Measurements from ENCODE around the gene SPEF2.

SPEF2 gene, protein sequence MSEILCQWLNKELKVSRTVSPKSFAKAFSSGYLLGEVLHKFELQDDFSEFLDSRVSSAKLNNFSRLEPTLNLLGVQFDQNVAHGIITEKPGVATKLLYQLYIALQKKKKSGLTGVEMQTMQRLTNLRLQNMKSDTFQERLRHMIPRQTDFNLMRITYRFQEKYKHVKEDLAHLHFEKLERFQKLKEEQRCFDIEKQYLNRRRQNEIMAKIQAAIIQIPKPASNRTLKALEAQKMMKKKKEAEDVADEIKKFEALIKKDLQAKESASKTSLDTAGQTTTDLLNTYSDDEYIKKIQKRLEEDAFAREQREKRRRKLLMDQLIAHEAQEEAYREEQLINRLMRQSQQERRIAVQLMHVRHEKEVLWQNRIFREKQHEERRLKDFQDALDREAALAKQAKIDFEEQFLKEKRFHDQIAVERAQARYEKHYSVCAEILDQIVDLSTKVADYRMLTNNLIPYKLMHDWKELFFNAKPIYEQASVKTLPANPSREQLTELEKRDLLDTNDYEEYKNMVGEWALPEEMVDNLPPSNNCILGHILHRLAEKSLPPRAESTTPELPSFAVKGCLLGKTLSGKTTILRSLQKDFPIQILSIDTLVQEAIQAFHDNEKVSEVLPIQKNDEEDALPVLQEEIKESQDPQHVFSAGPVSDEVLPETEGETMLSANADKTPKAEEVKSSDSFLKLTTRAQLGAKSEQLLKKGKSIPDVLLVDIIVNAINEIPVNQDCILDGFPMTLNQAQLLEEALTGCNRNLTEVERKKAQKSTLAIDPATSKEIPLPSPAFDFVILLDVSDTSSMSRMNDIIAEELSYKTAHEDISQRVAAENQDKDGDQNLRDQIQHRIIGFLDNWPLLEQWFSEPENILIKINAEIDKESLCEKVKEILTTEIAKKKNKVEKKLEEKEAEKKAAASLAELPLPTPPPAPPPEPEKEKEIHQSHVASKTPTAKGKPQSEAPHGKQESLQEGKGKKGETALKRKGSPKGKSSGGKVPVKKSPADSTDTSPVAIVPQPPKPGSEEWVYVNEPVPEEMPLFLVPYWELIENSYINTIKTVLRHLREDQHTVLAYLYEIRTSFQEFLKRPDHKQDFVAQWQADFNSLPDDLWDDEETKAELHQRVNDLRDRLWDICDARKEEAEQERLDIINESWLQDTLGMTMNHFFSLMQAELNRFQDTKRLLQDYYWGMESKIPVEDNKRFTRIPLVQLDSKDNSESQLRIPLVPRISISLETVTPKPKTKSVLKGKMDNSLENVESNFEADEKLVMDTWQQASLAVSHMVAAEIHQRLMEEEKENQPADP (N-terminal part only)

DNA sequence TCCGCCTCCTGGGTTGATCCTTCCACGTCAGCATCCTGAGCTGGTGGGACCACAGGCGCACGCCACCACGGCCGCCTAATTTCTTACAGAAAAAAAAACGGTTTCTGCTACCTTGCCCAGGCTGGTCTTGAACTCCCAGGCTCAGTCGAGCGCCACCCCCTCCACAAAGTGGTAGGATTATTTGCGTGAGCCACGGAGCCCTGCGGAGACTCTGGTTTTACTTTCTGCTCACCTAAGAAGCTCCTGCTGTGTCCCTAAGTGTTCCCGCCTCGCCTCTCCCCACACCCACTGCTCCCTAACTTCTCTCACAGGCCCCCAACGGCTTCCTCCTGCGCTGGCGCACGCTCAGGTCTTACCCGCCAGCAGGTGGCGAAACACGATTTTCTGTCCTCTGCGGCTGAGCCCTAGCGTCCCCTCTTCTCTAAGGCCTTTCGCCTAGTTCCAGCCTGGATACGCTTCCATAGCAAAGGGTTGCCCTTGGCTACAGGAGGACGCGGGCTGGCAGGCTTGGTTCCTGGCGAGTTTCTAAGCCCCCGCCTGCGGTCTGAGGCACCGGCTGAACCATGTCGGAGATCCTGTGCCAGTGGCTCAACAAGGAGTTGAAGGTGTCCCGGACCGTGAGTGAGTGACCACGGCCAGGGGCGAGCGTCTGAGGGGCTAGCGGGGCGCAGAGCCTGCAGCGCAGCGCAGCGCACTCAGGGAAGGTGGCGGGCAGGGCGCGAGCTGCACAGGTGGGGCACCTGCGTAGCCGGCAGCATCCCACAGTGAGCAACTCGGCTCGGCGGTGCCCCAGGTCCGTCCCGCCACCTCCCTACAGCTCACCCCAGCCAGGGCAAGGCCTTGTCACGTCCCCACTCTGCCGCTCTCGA lies at the start of gene SPEF2:
TSS of gene SPEF2 (plus strand) at position 429 of the 869 bp plus-strand sequence. CDS start at position 564, 135 bp downstream.
- peak; percentile 98 for DNase-seq (ENCODE audit: low spot score)

DNA sequence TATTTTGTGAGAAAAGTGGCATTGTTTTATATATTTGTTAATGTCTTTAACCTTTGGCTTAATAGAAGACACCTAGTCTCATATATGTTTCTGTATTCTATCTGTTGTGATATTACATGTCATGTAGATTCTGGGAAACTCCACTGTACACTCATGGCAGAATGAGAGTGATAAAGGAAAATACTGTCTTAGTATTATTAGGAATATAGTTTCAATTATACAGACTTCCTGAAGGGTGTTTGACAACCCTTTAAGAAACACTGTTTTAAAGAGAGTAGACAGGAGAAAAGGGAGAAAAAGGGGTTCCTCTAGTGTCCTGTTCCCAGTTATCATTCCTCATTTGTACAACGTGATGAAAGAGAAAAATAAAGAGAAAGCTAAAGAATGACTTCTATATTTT lies 42.1 kb upstream of the SPEF2 start:
- no peak for DNase-seq (ENCODE audit: low spot score)

DNA sequence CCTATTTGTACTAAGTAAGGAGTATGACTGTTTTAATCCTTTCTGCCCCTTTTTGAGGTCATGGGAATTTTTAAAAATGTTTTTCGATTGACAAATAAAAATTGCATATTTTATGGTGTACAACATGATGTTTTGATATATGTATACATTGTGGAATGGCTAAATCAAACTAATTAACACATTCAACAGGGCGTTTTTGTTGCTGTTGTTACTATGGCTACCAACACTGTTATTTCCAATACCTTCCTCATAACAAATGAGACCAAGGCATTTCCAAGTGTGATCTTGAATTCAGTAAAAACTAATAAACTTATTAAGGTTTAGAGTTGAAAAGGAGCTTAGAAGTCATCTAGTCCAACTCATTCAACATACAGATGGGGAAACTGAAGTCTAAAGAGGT lies 30.2 kb upstream of the SPEF2 start:
- no peak for DNase-seq (ENCODE audit: low spot score)

DNA sequence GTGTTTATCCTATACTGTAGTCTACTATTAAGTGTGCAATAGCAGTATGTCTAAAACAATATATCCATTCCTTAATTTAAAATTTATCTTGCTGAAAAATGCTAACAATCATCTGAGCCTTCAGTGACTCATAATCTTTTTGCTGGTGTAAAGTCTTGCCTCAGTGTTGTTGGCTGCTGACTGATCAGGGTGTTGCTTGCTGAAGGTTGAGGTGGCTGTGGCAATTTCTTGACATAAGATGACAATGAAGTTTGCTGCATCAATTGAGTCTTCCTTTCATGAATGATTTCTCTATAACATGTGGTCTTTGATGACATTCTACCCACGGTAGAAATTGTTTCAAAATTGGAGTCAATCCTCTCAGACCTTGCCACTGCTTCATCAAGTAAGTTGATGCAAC lies 24.3 kb upstream of the SPEF2 start:
- DNase-seq (ENCODE audit: low spot score), result no peak

DNA sequence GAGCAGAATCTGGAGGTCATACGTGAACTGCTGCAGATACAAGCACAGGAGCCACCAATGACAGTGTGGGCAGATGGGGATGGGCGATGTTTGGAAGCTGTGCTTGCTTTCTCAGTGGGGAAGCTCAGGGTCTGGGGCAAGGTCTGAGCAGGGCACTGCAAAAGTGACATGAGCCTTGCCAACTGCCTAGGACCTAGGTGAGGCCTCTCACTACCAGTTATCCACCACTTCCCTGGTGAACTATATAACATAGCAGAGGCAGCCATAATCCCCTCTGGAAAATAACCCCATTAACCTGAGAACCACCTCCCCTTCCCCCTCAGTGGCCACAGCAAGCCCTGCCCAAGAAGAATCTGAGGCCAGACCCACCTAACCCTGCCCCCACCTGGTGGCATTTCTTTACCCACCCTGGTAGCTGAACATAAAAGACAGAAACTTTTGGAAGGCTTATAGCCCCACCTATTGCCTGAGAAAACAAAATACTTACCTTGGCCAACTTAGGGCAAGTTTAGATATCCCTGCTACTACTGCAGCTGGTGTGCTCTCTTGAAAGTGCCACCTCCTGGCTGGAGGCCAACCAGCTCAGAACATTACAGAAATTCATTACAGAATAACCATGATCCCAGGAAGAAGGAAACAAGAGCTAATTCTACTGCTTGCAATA lies 18.8 kb upstream of the SPEF2 start:
- no peak for DNase-seq (ENCODE audit: low spot score)

DNA sequence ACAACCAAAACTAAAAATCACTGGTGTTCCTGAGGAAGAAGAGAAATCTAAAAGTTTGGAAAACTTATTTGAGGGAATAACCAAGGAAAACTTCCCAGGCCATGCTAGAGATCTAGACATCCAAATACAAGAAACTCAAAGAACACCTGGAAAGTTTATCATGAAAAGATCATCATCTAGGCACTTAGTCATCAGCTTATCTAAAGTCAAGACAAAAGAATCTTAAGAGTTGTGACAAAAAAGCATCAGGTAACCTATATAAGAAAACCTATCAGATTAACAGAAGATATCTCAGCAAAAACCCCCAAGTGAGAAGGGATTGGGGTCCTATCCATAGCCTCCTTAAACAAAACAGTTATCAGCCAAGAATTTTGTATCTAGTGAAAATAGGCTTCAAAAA lies 17.1 kb upstream of the SPEF2 start:
- no peak for DNase-seq (ENCODE audit: low spot score)

DNA sequence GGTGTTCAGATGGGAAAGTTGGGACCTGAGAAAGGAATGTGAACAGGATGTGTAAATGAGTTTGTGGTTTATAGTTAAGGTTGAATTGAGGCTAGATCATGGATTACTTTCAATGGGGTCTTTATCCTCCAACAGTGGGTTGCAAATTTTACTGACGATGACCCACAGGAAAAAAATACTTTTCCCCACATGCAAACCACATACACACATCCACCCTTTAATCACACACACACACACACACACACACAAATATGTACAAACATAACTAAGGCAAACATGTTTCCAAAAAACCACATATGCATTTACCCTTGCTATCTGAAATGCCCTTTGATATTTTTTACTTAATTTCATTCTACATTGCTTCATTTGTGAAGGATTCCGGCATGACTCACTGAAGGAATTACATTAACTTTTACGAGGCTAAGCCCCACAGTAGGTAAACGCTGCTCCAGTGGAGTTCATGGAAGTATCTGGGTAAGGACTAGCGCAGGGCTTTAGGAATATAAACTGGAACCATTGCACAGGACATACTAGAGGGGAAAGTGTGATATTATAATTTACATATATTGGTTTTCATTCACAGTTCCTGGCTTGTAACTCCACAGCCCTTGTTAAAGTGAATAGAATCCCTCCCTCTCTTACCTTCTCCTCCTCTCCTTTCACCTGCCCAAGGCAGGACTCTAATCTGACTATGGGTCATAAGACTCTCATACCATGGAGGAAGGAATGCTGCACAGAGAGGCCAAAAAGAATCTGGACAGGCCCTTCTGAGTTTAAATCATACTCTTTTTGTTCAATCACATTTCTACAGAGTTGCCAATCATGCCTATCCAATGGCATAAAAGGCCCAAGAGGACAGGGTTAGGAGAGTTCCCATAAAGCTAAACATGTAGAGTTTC lies 8.5 kb upstream of the SPEF2 start:
- peak; percentile 80 for DNase-seq (ENCODE audit: low spot score)

DNA sequence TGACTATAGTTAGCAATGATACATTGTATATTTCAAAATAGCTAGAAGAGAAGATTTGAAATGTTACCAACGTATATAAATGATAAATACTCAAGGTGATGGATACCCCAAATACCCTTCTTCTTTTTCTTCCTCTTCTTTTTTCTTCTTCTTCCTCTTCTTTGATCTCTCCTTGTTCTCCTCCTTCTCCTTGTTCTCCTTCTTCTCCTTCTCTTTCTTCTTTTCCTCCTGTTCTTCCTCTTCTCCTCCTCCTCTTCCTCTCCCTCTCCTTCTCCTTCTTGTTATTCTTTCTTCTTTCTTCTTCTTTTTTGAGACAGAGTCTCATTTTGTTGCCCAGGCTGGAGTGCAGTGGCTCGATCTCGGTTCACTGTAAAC lies 616 bp upstream of the SPEF2 start:
- DNase-seq (ENCODE audit: low spot score), result no peak

DNA sequence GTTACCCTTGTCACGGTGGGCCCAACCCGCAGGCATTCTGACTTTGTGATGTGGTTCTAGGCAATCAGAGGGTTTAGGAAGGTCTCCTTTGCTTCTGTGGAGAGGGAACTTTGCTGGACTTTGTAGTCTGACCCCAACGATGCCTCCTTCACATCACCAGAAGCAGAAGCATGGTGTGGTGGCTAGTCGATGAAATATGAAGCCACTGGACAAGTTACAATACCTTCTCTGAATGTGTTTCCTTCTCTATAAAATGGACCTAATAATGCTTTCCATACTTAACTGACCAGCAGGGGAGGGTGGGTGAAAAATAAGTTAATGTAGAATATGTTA lies 607 bp downstream of the SPEF2 start:
- no peak for DNase-seq (ENCODE audit: low spot score)

DNA sequence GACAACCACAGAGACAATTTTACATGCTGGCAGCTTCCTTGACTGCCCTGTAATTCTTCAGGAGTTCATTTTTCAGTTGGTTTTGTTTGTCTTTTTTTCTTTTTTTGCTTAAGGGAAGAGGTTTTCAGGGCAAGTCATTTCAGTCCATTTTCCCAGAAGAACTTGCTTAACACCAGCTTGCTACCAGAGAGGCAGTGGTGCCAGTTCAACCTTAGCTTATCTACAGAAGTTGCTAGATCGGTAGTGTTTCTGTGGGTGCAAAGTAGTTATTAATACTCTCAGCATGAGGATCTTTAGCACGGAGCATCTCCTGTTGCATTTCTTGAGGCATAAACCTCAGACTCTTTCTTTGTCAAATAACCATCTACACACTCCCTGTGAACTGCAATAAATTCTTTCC lies 1.1 kb downstream of the SPEF2 start:
- no peak for DNase-seq (ENCODE audit: low spot score)

DNA sequence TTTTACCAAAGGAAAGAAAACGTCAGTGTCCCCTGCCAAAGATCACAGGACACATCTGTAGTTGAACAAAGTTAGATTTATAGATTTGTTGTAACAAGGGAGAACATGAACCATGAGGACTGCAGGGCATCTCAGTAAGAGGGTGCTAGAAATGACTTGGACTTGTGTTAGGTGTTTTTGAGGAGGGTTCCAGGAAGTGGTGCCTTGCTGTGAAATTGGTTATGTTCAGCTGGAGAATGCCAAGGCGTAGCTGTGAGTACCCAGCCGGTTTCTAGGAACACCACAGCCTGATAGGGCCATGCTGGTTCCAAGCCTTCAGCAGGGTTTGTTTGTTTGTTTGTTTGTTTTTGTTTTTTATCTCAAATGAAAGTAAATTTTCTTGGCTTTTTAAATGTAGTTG lies 5.3 kb downstream of the SPEF2 start:
- no peak for DNase-seq (ENCODE audit: low spot score)

DNA sequence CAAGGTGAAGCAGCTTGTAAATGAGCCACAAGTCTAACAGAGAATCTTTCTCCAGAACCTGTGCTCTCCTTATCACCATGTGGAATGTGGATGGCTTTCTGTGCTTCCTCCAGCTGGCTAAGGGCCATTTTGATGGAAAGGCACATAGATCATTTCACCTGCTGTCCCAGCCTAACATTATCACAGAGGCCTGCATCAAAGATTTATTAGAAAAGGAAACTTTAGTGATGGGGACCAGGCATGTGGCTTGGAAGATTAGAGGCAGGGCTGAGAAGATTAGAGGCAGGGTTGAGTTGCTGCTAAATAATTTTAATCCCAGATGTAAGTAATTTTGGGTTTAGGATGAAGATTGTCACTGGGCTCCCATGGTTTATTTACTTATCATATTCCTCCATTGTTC lies 6.3 kb downstream of the SPEF2 start:
- no peak for DNase-seq (ENCODE audit: low spot score)

DNA sequence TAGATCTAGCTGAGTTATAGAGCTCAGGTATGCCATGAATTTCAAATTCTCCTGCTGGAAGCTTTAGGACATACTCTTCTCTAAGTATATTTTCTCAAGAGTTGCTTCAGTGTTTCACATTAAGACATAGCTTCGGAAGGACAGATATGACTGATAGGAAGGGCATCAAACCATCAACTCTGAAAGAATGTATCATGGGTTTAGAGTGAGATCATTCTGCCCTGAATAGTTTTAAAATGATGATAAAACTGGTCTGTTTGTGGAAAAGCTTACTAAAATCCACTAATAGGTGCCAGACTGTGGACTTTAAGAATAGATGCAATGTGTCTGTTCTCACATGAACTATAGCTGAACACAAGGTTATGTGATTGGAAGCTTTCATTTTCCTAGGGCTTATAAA lies 8.4 kb downstream of the SPEF2 start:
- DNase-seq (ENCODE audit: low spot score), result no peak

DNA sequence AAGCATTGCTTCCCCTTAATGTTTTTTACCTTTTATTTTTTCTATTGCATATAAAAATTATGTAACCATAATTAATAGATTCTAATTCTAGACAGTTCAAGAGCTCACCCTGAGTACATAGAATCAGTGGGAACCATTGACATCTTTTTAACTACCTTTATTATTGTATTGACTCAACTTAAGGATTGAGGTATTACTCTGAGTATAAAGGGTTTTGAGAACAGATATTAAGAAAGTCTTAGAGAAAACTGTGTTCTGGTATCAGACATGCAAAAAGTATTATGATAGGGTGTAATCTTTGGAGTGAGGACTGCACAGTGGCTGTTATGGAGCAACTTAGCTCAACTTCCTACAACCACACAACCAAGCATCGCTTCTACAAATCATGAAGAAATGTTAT lies 8.9 kb downstream of the SPEF2 start:
- DNase-seq (ENCODE audit: low spot score), result no peak

DNA sequence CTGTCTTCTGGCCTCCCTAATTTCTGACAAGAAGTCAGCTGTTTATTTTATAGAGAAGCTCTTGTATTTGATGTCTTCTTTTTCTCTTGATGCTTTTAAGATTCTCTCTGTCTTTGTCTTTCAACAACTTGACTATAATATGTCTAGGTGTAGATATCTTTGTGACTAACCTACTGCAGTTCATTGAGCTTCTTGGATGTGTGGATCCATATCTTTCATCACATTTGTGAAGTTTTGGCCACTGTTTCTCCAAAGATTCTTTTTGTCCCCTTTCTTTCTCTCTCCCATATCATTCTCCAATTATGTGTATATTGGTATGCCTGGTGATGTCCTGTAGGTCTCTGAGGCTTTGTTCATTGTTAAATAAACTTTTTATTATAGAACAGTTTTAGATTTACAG lies 16.7 kb downstream of the SPEF2 start:
- DNase-seq (ENCODE audit: low spot score), result no peak

DNA sequence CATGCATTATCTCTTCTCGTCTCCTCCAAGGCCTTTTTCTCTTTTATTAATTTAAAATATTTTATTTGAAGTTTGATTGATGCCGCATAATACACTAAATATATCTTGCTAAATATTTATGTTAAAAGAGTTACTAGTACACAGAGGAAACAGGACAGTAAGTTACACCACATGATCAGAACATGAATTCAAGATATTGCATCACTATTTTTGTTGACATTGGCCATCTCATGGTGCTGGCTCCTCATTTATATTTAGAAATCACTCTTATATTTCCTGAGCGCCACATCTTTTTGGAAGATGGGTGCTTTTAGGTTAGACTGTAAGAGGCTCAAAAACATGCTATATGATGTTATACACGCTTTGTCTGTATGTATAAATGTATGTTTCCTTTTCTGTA lies 23.0 kb downstream of the SPEF2 start:
- no peak for DNase-seq (ENCODE audit: low spot score)

DNA sequence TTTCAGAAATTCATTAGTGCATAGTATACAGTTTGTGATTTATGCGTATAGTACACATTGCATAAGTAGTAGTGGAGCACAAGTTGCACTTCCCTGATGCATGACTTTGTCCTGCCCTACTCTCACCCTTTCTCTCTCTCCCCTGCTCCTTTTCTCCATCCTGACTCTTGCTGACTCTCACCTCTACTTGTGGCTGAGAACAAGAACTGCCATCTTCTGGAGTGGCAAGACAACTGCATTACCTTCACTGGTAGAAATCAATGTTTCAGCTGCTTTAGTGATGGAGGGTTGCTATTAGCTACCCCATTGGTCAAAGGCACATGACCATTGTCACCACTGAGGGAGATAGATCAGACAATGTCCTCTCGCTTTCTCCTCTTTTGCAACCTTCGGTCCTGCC lies 26.9 kb downstream of the SPEF2 start:
- no peak for DNase-seq (ENCODE audit: low spot score)

DNA sequence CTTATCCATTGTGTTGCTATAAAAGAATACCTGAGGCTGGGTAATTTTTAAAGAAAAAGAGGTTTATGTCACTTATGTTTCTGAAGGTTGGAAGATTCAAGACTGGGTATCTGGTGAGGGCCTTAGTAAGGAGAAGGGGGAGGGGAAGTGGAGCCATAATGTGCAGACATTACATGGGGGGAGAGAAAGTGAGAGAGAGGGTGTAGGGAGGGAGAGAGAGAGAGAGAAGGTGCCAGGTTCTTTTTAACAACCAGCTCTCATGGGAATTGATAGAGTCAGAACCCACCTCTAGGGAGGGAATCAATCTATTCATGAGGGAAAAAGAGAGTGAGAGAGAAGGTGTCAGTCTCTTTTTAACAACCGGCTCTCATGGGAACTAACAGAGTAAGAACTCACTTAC lies 29.5 kb downstream of the SPEF2 start:
- DNase-seq (ENCODE audit: low spot score), result no peak

DNA sequence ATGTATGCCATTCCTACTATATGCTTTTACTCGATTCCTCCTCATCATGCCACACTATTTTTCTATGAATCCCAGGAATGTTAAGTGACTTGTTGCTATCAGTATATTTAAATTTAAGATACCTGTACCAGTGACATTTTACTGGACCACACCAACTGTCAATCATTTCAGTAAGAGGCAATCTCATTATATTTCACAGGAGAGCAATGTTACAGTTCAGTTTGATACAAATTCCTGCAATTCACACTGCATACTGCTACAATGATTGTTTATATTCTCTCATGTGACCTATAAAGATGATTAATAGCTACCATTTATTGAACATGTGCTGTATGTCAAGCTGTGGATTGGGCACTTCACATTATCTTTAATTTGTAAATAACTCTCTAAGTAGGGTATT lies 30.0 kb downstream of the SPEF2 start:
- no peak for DNase-seq (ENCODE audit: low spot score)
